H1 (cell line): ENCODE results near the gene CLEC2D. TPM values are rescaled to one million over a fixed set of nuclear protein-coding genes. Genes with fewer than 3 reads are reported as not detected.

ENCODE experiments used
- CTCF ChIA-PET: fragments of 300-600 bp; sonication (Branson Sonifier 250); formaldehyde crosslinking; loops from one replicate; lab custom pipeline; 2021; ENCODE audit not compliant: partially characterized antibody; lab: Charles Lee
- POLR2A ChIA-PET: fragments of 300-600 bp; sonication (Branson Sonifier 250); formaldehyde crosslinking; loops from one replicate; lab custom pipeline; 2021; ENCODE audit warnings: inconsistent platforms; ENCODE audit not compliant: partially characterized antibody; lab: Charles Lee
- DNase-seq, 2 experiments: peaks; one replicate each; pipeline versions ENCODE4 v3.0.0 to v3.0.0-alpha.2; 2010 to 2022; ENCODE audit warnings: low spot score in 2 of 2, low read depth in 1 of 2, mixed read lengths in 1 of 2
- FAIRE-seq: peaks from 2 replicates; lab custom pipeline; 2011; peaks lifted over from hg19 to GRCh38; lab: Jason Lieb, UNC
- H2AFZ ChIP-seq: 2 replicates; pipeline ENCODE4 v1.8.1; 2012; ENCODE audit warnings: low read length, inconsistent platforms
- H2AK5ac ChIP-seq: 2 replicates; pipeline ENCODE4 v1.6.1; 2013; ENCODE audit warnings: low read depth, low read length
- H2BK120ac ChIP-seq: replicated peaks from 2 replicates; pipeline ENCODE3; 2013; ENCODE audit warnings: low read depth, low read length, inconsistent platforms
- H2BK12ac ChIP-seq: 2 replicates; pipeline ENCODE4 v1.6.1; 2013; ENCODE audit warnings: low read depth, low read length
- H2BK15ac ChIP-seq: 2 replicates; pipeline ENCODE4 v1.6.1; 2013; ENCODE audit warnings: low read length
- H2BK20ac ChIP-seq: 2 replicates; pipeline ENCODE4 v1.6.1; 2013; ENCODE audit warnings: low read length
- H2BK5ac ChIP-seq: 2 replicates; pipeline ENCODE4 v1.6.1; 2013; ENCODE audit warnings: low read depth, low read length
- H3K14ac ChIP-seq: 2 replicates; pipeline ENCODE4 v1.6.1; 2013; ENCODE audit warnings: inconsistent platforms; ENCODE audit not compliant: insufficient read length
- H3K18ac ChIP-seq: 2 replicates; pipeline ENCODE4 v1.6.1; 2013; ENCODE audit warnings: low read length; ENCODE audit errors: extremely low read depth
- H3K23ac ChIP-seq: 2 replicates; pipeline ENCODE4 v1.6.1; 2013; ENCODE audit warnings: inconsistent platforms; ENCODE audit not compliant: insufficient read length
- H3K23me2 ChIP-seq: 2 replicates; pipeline ENCODE4 v1.6.1; 2013; ENCODE audit warnings: low read depth, low read length
- H3K27ac ChIP-seq: 2 replicates; pipeline ENCODE4 v1.6.1; 2011; ENCODE audit warnings: low read depth, low read length, inconsistent platforms
- H3K27me3 ChIP-seq, 4 experiments: replicated peaks in 1 of 4; 1 replicate in 1 of 4; 2 replicates in 3 of 4; pipeline versions ENCODE4 v1.6.1 to v1.8.1; 2011 to 2013; ENCODE audit warnings: low read length in 3 of 4, mild to moderate bottlenecking in 3 of 4, inconsistent platforms in 2 of 4, mixed read lengths in 2 of 4, moderate library complexity in 1 of 4; ENCODE audit not compliant: control insufficient read depth in 3 of 4, insufficient read depth in 3 of 4; ENCODE audit errors: extremely low read depth in 1 of 4
- H3K36me3 ChIP-seq, 4 experiments: 2 replicates each; pipeline versions ENCODE4 v1.6.1 to v1.8.1; 2011 to 2013; ENCODE audit warnings: mild to moderate bottlenecking in 4 of 4, low read length in 3 of 4, moderate library complexity in 2 of 4, control low read depth in 1 of 4, inconsistent platforms in 1 of 4; ENCODE audit not compliant: insufficient read depth in 4 of 4, control insufficient read depth in 2 of 4
- H3K4ac ChIP-seq: replicated peaks from 2 replicates; pipeline ENCODE3; 2013; ENCODE audit warnings: low read length, low read depth, mixed read lengths, inconsistent platforms; ENCODE audit not compliant: insufficient read length
- H3K4me1 ChIP-seq, 4 experiments: replicated peaks in 1 of 4; 1 replicate in 1 of 4; 2 replicates in 3 of 4; pipeline versions ENCODE4 v1.6.1 to v1.8.1; 2011 to 2013; ENCODE audit warnings: low read length in 3 of 4, inconsistent platforms in 2 of 4, mixed read lengths in 1 of 4; ENCODE audit not compliant: insufficient read depth in 4 of 4, control insufficient read depth in 3 of 4
- H3K4me2 ChIP-seq, 2 experiments: 2 replicates each; pipeline versions ENCODE4 v1.6.1 to v1.8.1; 2011 to 2013; ENCODE audit warnings: low read depth in 2 of 2, low read length in 2 of 2, control low read depth in 1 of 2, inconsistent platforms in 1 of 2, mild to moderate bottlenecking in 1 of 2; ENCODE audit not compliant: insufficient read depth in 1 of 2
- H3K4me3 ChIP-seq, 4 experiments: fragments of 200-600, 300-600 bp in 1 of 4; sonication (generic), shearing (Covaris generic), sonication (Bioruptor Twin) in 1 of 4; 2 replicates each; pipeline versions ENCODE4 v1.5.1 to v1.8.1; 2011 to 2016; ENCODE audit warnings: low read length in 4 of 4, low read depth in 3 of 4, control low read depth in 2 of 4, inconsistent platforms in 2 of 4, mild to moderate bottlenecking in 2 of 4, mixed read lengths in 1 of 4, moderate library complexity in 1 of 4; ENCODE audit not compliant: insufficient read depth in 2 of 4; ENCODE audit errors: extremely low read depth in 1 of 4
- H3K56ac ChIP-seq: replicated peaks from 2 replicates; pipeline ENCODE3; 2013; ENCODE audit warnings: low read depth, mild to moderate bottlenecking, mixed read lengths, low read length, inconsistent platforms; ENCODE audit not compliant: insufficient read length
- H3K79me1 ChIP-seq: 2 replicates; pipeline ENCODE4 v1.6.1; 2013; ENCODE audit warnings: low read depth, low read length, control low read depth
- H3K79me2 ChIP-seq, 2 experiments: 2 replicates each; pipeline versions ENCODE4 v1.6.1 to v1.8.1; 2012 to 2013; ENCODE audit warnings: low read length in 2 of 2, mild to moderate bottlenecking in 2 of 2, inconsistent platforms in 1 of 2; ENCODE audit not compliant: insufficient read depth in 2 of 2, control insufficient read depth in 1 of 2
- H3K9ac ChIP-seq, 4 experiments: replicated peaks in 1 of 4; 1 replicate in 1 of 4; 2 replicates in 3 of 4; pipeline versions ENCODE4 v1.6.1 to v1.8.1; 2011 to 2013; ENCODE audit warnings: low read depth in 3 of 4, low read length in 3 of 4, control low read depth in 2 of 4, mild to moderate bottlenecking in 2 of 4, moderate library complexity in 2 of 4, inconsistent platforms in 1 of 4; ENCODE audit errors: extremely low read depth in 1 of 4
- H3K9me3 ChIP-seq, 2 experiments: 2 replicates each; pipeline versions ENCODE4 v1.6.1 to v1.8.1; 2012 to 2013; ENCODE audit warnings: mild to moderate bottlenecking in 2 of 2, moderate library complexity in 2 of 2, control low read depth in 1 of 2, inconsistent platforms in 1 of 2, low read depth in 1 of 2, low read length in 1 of 2, mixed read lengths in 1 of 2; ENCODE audit not compliant: insufficient read depth in 2 of 2
- H4K20me1 ChIP-seq, 2 experiments: replicated peaks in 1 of 2; 2 replicates each; pipeline versions ENCODE3 to v1.8.1; 2011 to 2013; ENCODE audit warnings: inconsistent platforms in 2 of 2, low read length in 2 of 2, mild to moderate bottlenecking in 1 of 2; ENCODE audit not compliant: insufficient read depth in 2 of 2, control insufficient read depth in 1 of 2
- H4K5ac ChIP-seq: 2 replicates; pipeline ENCODE4 v1.6.1; 2013; ENCODE audit warnings: low read length, low read depth, mixed read lengths, inconsistent platforms; ENCODE audit not compliant: insufficient read length
- H4K8ac ChIP-seq: 2 replicates; pipeline ENCODE4 v1.8.0; 2013; ENCODE audit warnings: mild to moderate bottlenecking, moderate library complexity, low read length, inconsistent platforms; ENCODE audit not compliant: insufficient read depth; ENCODE audit errors: extremely low read depth
- H4K91ac ChIP-seq: replicated peaks from 2 replicates; pipeline ENCODE3; 2013; ENCODE audit warnings: low read length, mixed read lengths, inconsistent platforms; ENCODE audit not compliant: insufficient read length
- CBX5 ChIP-seq: fragments of 300-800, 300-1000 bp; sonication (generic); IDR thresholded peaks from 2 replicates; pipeline ENCODE4 v1.7.1; 2016; ENCODE audit warnings: antibody characterized with exemption, low read length, low read depth
- RXRA ChIP-seq: IDR thresholded peaks from 2 replicates; pipeline ENCODE4 v1.6.1; 2011; ENCODE audit warnings: low read depth, mild to moderate bottlenecking, low read length, moderate library complexity; ENCODE audit not compliant: insufficient read depth
- SP1 ChIP-seq: IDR thresholded peaks from 2 replicates; pipeline ENCODE4 v1.6.1; 2011; ENCODE audit warnings: low read depth, low read length
- SUZ12 ChIP-seq: fragments of 200-600 bp; sonication (generic); IDR thresholded peaks from 2 replicates; pipeline ENCODE4 v1.6.1; 2012; ENCODE audit warnings: mild to moderate bottlenecking, inconsistent platforms, low read length, moderate library complexity, mixed read lengths
- WGBS, 2 experiments: shearing (Covaris generic) in 1 of 2; methylation state at CpG; one replicate each; pipeline versions ENCODE4 v1.1.6 to v1.1.7; 2013 to 2015; ENCODE audit warnings: low lambda C conversion rate in 2 of 2, mixed read lengths in 2 of 2, inconsistent platforms in 1 of 2, low coverage in 1 of 2, missing lambda C conversion rate in 1 of 2; ENCODE audit not compliant: insufficient replicate concordance in 2 of 2, insufficient coverage in 1 of 2, insufficient read length in 1 of 2; ENCODE audit errors: extremely low coverage in 1 of 2, missing lambda C conversion rate in 1 of 2; 5-methylcytosine and 5-hydroxymethylcytosine counted together
- polyA plus RNA-seq, 7 experiments: library from polyadenylated mRNA; depleted of rRNA in 3 of 7; stranded (reverse) in 5 of 7; unstranded in 2 of 7; fragments of >200 nt in 5 of 7; fragments of 200-250 nt in 2 of 7; gene quantifications; 1 replicate in 5 of 7; 2 replicates in 1 of 7; 4 replicates in 1 of 7; pipeline versions ENCODE4 v1.2.1 to v1.2.3, GENCODE V29; 2011 to 2013; ENCODE audit warnings: missing spikeins in 2 of 7, mixed read lengths in 2 of 7
- total RNA-seq: library from RNA; stranded (reverse); fragmentation: NEBNext Ultra II Directional; extraction: Animal tissue kit (Norgen Biotek cat#: 25700); gene quantifications from 2 replicates; pipeline ENCODE4 v1.2.1, GENCODE V29; 2021
- TF ChIP-seq, protein P1 (sequence below): IDR thresholded peaks from 2 replicates; pipeline ENCODE4 v1.6.1; 2012; ENCODE audit warnings: inconsistent platforms
- TF ChIP-seq, protein P2 (sequence below), 3 experiments: IDR thresholded peaks; 1 replicate in 2 of 3; 2 replicates in 1 of 3; pipeline versions ENCODE4 v1.5.1 to v1.6.1; 2011; ENCODE audit warnings: low read length in 3 of 3, mild to moderate bottlenecking in 3 of 3, inconsistent platforms in 2 of 3, low read depth in 1 of 3, moderate library complexity in 1 of 3; ENCODE audit not compliant: insufficient read depth in 1 of 3; ENCODE audit errors: control extremely low read depth in 1 of 3
- TF ChIP-seq, protein P3 (sequence below): IDR thresholded peaks from 2 replicates; pipeline ENCODE4 v1.6.1; 2011; ENCODE audit warnings: low read depth, mild to moderate bottlenecking, low read length; ENCODE audit not compliant: insufficient read depth

The CLEC2D gene
- total and polyA plus RNA-seq, 2 of the 8 experiments (the other 6 are each of a cell fraction or from before 2014, with no cell fraction given): 4.2 to 6.2 TPM

DNA sequence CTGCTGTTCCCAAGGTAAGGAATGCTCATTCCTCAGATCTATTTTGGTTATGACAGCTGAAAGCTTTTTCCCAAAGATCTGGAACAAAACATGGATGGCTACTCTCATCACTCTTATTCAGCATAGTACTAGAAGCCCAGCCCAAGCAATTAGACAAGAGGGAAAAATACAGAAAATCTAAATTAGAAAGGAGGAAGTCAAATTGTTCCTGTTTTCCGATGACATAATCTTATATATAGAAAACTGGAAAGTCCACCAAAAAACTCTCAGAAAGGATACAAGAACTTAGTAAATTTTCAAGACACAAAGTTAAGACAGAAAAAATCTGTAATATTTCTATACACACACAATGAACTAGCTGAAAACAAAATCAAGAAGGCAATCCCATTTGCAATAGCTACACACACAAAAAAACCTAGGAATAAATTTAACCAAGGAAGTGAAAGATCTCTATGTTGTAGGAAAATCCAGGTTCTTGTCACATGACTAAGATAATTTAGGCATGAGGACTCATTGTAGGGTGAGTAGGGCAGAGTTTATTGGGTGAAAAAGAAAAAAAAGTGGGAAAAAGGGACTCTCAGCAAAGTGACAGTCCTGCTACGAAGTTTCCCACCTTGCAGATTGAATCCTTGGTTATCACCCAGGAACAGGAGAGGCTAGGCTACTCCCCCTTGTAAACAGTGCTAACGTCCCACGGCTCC, 33.2 kb upstream of the CLEC2D start:
- no peak for DNase-seq
- no peaks in the 10 kb centered on the region for H3K27me3 ChIP-seq
- H2AFZ ChIP-seq: no peak overlapping the region
- no peak overlapping the region for H3K4me2 ChIP-seq
- no peak overlapping the region for H2BK20ac ChIP-seq
- CTCF ChIA-PET: interaction anchor here (0.7 to 7.7 kb wide), 6 partner anchors 12 to 113 kb away, joined by 3 to 62 read pairs (median 4); no protein-coding TSS in a partner anchor
- FAIRE-seq: no peak
- H2BK5ac ChIP-seq: no peak overlapping the region
- POLR2A ChIA-PET: no interaction called here
- H3K14ac ChIP-seq: no peak overlapping the region
- no peak overlapping the region for H3K4ac ChIP-seq
- no peak overlapping the region for H2BK12ac ChIP-seq
- no peak overlapping the region for H3K27ac ChIP-seq
- no peaks in the 10 kb centered on the region; the same call in 1 of the 2 replicates for H3K23me2 ChIP-seq
- H3K4me1 ChIP-seq: no peaks in the 10 kb centered on the region
- no peak overlapping the region for H2BK15ac ChIP-seq
- H3K9ac ChIP-seq: no peak overlapping the region
- no peak overlapping the region for H4K5ac ChIP-seq
- H3K56ac ChIP-seq: no peak overlapping the region
- no peak overlapping the region for H3K23ac ChIP-seq
- WGBS, 2 experiments: 88% methylated on average over 4 of the region's 4 CpGs; no CpG with 5 or more reads in 1 of the 2 experiments
- H3K79me1 ChIP-seq: no peaks in the 10 kb centered on the region
- no peak overlapping the region for H2AK5ac ChIP-seq
- H3K9me3 ChIP-seq: peaks cover 26 to 28% of the 10 kb centered on the region in 2 experiments
- no peaks in the 10 kb centered on the region for H4K20me1 ChIP-seq
- H3K36me3 ChIP-seq: peaks cover 0 to 9% (median 3%) of the 10 kb centered on the region in 4 experiments; a peak in 2 of 8 replicates
- H2BK120ac ChIP-seq: no peak overlapping the region
- H3K4me3 ChIP-seq: no peak overlapping the region
- H4K91ac ChIP-seq: no peak overlapping the region
- TF ChIP-seq, protein P1, sequence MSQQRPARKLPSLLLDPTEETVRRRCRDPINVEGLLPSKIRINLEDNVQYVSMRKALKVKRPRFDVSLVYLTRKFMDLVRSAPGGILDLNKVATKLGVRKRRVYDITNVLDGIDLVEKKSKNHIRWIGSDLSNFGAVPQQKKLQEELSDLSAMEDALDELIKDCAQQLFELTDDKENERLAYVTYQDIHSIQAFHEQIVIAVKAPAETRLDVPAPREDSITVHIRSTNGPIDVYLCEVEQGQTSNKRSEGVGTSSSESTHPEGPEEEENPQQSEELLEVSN: no peak
- TF ChIP-seq SP1 (no peak), SUZ12 (no peak), RXRA (no peak), CBX5 (no peak)
- TF ChIP-seq, protein P2, sequence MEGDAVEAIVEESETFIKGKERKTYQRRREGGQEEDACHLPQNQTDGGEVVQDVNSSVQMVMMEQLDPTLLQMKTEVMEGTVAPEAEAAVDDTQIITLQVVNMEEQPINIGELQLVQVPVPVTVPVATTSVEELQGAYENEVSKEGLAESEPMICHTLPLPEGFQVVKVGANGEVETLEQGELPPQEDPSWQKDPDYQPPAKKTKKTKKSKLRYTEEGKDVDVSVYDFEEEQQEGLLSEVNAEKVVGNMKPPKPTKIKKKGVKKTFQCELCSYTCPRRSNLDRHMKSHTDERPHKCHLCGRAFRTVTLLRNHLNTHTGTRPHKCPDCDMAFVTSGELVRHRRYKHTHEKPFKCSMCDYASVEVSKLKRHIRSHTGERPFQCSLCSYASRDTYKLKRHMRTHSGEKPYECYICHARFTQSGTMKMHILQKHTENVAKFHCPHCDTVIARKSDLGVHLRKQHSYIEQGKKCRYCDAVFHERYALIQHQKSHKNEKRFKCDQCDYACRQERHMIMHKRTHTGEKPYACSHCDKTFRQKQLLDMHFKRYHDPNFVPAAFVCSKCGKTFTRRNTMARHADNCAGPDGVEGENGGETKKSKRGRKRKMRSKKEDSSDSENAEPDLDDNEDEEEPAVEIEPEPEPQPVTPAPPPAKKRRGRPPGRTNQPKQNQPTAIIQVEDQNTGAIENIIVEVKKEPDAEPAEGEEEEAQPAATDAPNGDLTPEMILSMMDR (IDR thresholded peaks at IDR 0.05; ENCODE audit: control extremely low read depth in 1 of 3, insufficient read depth in 1 of 3, low read depth in 1 of 3, low read length in 3 of 3): no peak
- TF ChIP-seq, protein P3, sequence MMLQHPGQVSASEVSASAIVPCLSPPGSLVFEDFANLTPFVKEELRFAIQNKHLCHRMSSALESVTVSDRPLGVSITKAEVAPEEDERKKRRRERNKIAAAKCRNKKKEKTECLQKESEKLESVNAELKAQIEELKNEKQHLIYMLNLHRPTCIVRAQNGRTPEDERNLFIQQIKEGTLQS: no peak
- no peaks in the 10 kb centered on the region for H3K79me2 ChIP-seq
- H4K8ac ChIP-seq: no peak overlapping the region
- H3K18ac ChIP-seq: no peak overlapping the region
